ENCODE results near the gene SERPINA1.
"Not testable (repeated sequence)": the region's sequence is repeated elsewhere in the genome, so short reads cannot be mapped to it uniquely, and the experiment has no call there.

Gene SERPINA1

DNA sequence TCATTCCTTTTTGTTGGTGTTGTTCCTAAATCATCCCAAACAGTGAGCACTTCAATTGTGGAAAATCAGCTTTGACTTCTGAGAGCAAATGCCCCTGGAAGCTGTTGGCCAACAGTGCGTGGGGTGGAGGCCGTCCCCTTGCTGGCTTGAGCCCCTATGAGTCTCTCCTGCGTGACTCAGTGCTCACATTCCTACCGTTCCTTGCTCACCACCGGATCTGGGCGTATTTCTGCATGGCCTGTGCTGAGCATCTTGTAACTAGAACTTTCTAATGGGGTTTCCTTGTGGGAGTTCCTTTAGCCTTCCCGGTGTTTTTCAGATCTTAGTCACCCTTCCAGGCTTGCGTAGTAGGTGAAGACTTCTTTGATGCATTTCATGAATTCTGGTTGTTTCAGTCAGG lies 14.7 kb downstream of the SERPINA1 start:
- H3K4me1 ChIP-seq (ENCODE audit: control insufficient read depth, insufficient read depth, low read length), result no peaks in the 10 kb centered on the region
- no peak overlapping the region for H3K9ac ChIP-seq (ENCODE audit: low read depth, low read length)
- H3K9me3 ChIP-seq (ENCODE audit: control insufficient read depth, insufficient read depth, low read length), result no peaks in the 10 kb centered on the region
- H3K27me3 ChIP-seq (ENCODE audit: control insufficient read depth, insufficient read depth, low read length), result no peaks in the 10 kb centered on the region
- H3K4me3 ChIP-seq (ENCODE audit: low read depth, low read length), result no peak overlapping the region
- H3K36me3 ChIP-seq (ENCODE audit: control insufficient read depth, insufficient read depth, low read length), result no peaks in the 10 kb centered on the region

DNA sequence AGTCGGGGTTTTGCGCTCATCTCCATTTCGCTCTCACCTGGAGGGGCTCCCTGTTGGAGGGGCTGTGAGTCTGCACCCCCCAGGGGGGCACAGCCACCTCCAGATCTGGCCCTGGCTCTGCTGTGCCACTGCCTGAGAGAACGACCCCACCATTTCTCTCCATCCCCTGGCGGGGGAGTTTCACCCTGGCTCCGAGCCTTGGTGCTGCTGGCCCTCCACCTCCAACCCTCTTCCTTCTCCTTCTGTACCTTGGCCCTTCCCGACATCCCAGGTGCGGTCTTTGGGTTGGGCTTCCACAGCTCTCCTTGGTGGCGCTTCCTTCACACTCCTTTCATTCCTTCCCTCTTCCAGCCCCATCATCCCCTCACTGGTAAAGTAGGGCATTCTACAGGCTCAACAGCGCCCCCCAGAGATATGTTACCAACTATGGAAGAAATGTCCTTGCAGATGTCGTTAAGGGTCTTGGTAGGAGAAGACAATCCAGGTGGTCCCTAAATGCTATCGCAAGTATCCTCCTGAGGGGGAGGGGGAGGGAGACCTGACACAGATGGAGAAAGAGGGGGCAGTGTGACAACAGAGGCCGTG lies 16.3 kb downstream of the SERPINA1 start:
- Histone ChIP-seq H3K9ac (ENCODE audit: low read depth, low read length) (no peak overlapping the region), H3K4me3 (ENCODE audit: low read depth, low read length) (no peak overlapping the region), H3K27me3 (ENCODE audit: control insufficient read depth, insufficient read depth, low read length) (no peaks in the 10 kb centered on the region), H3K9me3 (ENCODE audit: control insufficient read depth, insufficient read depth, low read length) (no peaks in the 10 kb centered on the region), H3K4me1 (ENCODE audit: control insufficient read depth, insufficient read depth, low read length) (no peaks in the 10 kb centered on the region), H3K36me3 (ENCODE audit: control insufficient read depth, insufficient read depth, low read length) (no peaks in the 10 kb centered on the region)

DNA sequence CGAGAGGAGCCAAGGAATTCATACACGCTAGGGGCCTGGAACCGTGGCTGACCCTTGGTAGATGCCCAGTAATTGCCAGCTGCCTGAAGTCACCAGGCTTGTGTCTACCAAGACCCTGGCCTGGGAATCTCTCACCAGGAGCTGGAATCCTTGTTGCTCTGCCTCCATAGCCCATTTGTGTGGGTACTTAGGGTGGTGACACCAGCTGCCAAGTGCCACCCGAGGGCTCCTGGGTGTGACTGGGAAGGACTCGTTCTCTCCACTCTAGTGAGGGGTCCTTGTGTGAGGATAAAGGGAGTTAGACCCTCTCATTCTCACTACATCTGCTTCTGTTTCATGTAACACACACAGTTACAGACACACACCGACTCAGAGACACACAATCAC lies 17.9 kb downstream of the SERPINA1 start:
- H3K9ac ChIP-seq (ENCODE audit: low read depth, low read length), result no peak overlapping the region
- H3K4me3 ChIP-seq (ENCODE audit: low read depth, low read length), result no peak overlapping the region
- no peaks in the 10 kb centered on the region for H3K27me3 ChIP-seq (ENCODE audit: control insufficient read depth, insufficient read depth, low read length)
- no peaks in the 10 kb centered on the region for H3K36me3 ChIP-seq (ENCODE audit: control insufficient read depth, insufficient read depth, low read length)
- no peaks in the 10 kb centered on the region for H3K4me1 ChIP-seq (ENCODE audit: control insufficient read depth, insufficient read depth, low read length)
- H3K9me3 ChIP-seq (ENCODE audit: control insufficient read depth, insufficient read depth, low read length), result no peaks in the 10 kb centered on the region

DNA sequence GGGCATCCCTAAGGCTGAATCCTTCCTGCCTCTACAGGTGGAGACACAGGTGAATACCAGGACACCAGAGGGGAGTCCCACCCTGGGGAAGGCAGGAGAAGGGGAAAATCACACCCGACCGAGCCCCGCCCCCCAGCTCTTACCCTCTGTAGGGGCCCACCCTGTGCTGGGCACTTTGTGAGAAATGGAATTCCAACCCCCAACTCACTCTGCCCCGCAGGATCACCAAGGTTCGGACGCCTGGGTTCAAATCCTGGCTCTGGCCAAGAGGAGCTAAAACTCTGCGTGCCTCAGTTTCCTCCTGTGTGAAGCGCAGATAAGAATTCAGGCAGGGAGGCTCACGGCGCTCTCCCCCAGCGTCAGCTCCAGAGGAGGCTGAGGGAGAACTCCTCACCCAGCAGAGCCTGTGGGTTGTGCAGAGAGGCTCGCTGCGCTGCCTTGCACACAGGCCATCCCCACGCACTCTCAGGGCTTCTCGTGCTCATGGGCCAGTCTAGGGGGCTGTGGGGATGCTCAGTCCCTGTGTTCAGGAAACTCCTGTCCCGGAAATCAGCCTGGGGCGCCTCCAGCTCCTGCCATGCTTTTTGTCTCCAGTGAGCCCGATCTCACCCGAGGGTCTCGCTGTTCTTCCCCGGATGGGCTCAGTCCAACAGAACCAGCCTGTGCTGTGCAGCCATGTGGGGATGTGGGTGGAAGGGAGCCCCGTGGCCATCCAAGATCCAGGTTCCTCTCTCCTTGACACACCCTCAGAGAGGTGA lies 18.5 kb downstream of the SERPINA1 start:
- H3K4me3 ChIP-seq (ENCODE audit: low read depth, low read length); H3K27me3 ChIP-seq (ENCODE audit: control insufficient read depth, insufficient read depth, low read length); H3K9ac ChIP-seq (ENCODE audit: low read depth, low read length); H3K4me1 ChIP-seq (ENCODE audit: control insufficient read depth, insufficient read depth, low read length); H3K36me3 ChIP-seq (ENCODE audit: control insufficient read depth, insufficient read depth, low read length); H3K9me3 ChIP-seq (ENCODE audit: control insufficient read depth, insufficient read depth, low read length): not testable (repeated sequence)

- H3K27me3 ChIP-seq (ENCODE audit: control insufficient read depth, insufficient read depth, low read length), result no peaks in the 10 kb centered on the region
- no peaks in the 10 kb centered on the region for H3K36me3 ChIP-seq (ENCODE audit: control insufficient read depth, insufficient read depth, low read length)
- no peaks in the 10 kb centered on the region for H3K4me1 ChIP-seq (ENCODE audit: control insufficient read depth, insufficient read depth, low read length)
- no peak overlapping the region for H3K9ac ChIP-seq (ENCODE audit: low read depth, low read length)
- no peak overlapping the region for H3K4me3 ChIP-seq (ENCODE audit: low read depth, low read length)
- no peaks in the 10 kb centered on the region for H3K9me3 ChIP-seq (ENCODE audit: control insufficient read depth, insufficient read depth, low read length)
Observed at GRCh38 chr14:94368956-94369355, 19.4 kb downstream of the SERPINA1 start.

GRCh38 chr14:94368243-94368590 lies 20.2 kb downstream of the SERPINA1 start:
- no peaks in the 10 kb centered on the region for H3K36me3 ChIP-seq (ENCODE audit: control insufficient read depth, insufficient read depth, low read length)
- no peak overlapping the region for H3K9ac ChIP-seq (ENCODE audit: low read depth, low read length)
- no peak overlapping the region for H3K4me3 ChIP-seq (ENCODE audit: low read depth, low read length)
- H3K27me3 ChIP-seq (ENCODE audit: control insufficient read depth, insufficient read depth, low read length), result no peaks in the 10 kb centered on the region
- no peaks in the 10 kb centered on the region for H3K9me3 ChIP-seq (ENCODE audit: control insufficient read depth, insufficient read depth, low read length)
- H3K4me1 ChIP-seq (ENCODE audit: control insufficient read depth, insufficient read depth, low read length), result no peaks in the 10 kb centered on the region

- Histone ChIP-seq H3K9ac (ENCODE audit: low read depth, low read length) (no peak overlapping the region), H3K4me1 (ENCODE audit: control insufficient read depth, insufficient read depth, low read length) (no peaks in the 10 kb centered on the region), H3K27me3 (ENCODE audit: control insufficient read depth, insufficient read depth, low read length) (no peaks in the 10 kb centered on the region), H3K9me3 (ENCODE audit: control insufficient read depth, insufficient read depth, low read length) (no peaks in the 10 kb centered on the region), H3K36me3 (ENCODE audit: control insufficient read depth, insufficient read depth, low read length) (no peaks in the 10 kb centered on the region), H3K4me3 (ENCODE audit: low read depth, low read length) (no peak overlapping the region)
Observed at GRCh38 chr14:94367347-94368242, 20.8 kb downstream of the SERPINA1 start.

GRCh38 chr14:94366146-94366915 lies 22.1 kb downstream of the SERPINA1 start, which contains the start of gene SERPINA2:
SERPINA2 (minus strand) TSS chr14:94366698.
- Histone ChIP-seq H3K9ac (ENCODE audit: low read depth, low read length) (no peak within 1 kb of the TSS), H3K36me3 (ENCODE audit: control insufficient read depth, insufficient read depth, low read length) (no peaks in the 10 kb centered on the region), H3K4me3 (ENCODE audit: low read depth, low read length) (no peak within 1 kb of the TSS), H3K9me3 (ENCODE audit: control insufficient read depth, insufficient read depth, low read length) (no peaks in the 10 kb centered on the region), H3K4me1 (ENCODE audit: control insufficient read depth, insufficient read depth, low read length) (no peaks in the 10 kb centered on the region), H3K27me3 (ENCODE audit: control insufficient read depth, insufficient read depth, low read length) (no peaks in the 10 kb centered on the region)

DNA sequence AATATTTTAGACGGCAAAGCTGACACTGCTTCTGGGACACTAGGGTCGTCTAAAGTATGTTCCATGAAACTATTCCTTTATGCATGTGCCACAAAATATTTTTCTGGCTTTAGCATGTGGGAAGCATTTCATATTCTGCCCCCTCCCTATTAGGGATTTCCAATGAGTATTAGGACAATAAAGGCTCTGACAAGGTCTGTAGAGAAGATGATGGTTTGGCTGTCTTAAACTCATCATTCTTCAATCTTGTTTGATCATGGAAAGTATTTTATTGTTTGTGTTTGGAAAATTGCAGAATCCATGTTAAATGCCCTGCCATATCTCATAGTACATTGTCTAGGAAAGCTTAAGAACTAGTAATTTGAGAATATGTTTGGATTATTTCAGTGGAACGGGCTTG lies 22.8 kb downstream of the SERPINA1 start:
- no peak overlapping the region for H3K4me3 ChIP-seq (ENCODE audit: low read depth, low read length)
- no peaks in the 10 kb centered on the region for H3K36me3 ChIP-seq (ENCODE audit: control insufficient read depth, insufficient read depth, low read length)
- no peaks in the 10 kb centered on the region for H3K4me1 ChIP-seq (ENCODE audit: control insufficient read depth, insufficient read depth, low read length)
- H3K9ac ChIP-seq (ENCODE audit: low read depth, low read length), result no peak overlapping the region
- no peaks in the 10 kb centered on the region for H3K9me3 ChIP-seq (ENCODE audit: control insufficient read depth, insufficient read depth, low read length)
- H3K27me3 ChIP-seq (ENCODE audit: control insufficient read depth, insufficient read depth, low read length), result no peaks in the 10 kb centered on the region

DNA sequence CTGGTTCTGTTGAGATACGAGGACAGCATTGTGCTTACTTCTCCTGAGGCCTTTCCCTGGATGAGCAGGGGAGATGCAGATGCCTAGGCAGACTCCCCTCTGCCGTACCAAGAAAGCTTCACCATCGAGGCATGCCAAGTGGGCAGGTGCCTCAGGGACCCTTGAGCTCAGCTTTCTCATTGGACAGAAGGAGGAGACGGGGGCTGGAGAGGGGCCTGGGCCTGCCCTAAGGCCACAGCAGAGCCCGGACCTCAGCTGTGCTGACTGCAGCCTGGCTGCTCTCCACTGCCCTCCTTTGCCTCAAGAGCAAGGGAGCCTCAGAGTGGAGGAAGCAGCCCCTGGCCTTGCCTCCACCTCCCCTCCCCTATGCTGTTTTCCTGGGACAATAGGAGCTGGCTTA lies 23.4 kb downstream of the SERPINA1 start:
- Histone ChIP-seq H3K9ac (ENCODE audit: low read depth, low read length) (no peak overlapping the region), H3K27me3 (ENCODE audit: control insufficient read depth, insufficient read depth, low read length) (no peaks in the 10 kb centered on the region), H3K36me3 (ENCODE audit: control insufficient read depth, insufficient read depth, low read length) (no peaks in the 10 kb centered on the region), H3K9me3 (ENCODE audit: control insufficient read depth, insufficient read depth, low read length) (no peaks in the 10 kb centered on the region), H3K4me1 (ENCODE audit: control insufficient read depth, insufficient read depth, low read length) (no peaks in the 10 kb centered on the region), H3K4me3 (ENCODE audit: low read depth, low read length) (no peak overlapping the region)

- Histone ChIP-seq H3K9ac (ENCODE audit: low read depth, low read length) (no peak overlapping the region), H3K9me3 (ENCODE audit: control insufficient read depth, insufficient read depth, low read length) (no peaks in the 10 kb centered on the region), H3K4me3 (ENCODE audit: low read depth, low read length) (no peak overlapping the region), H3K36me3 (ENCODE audit: control insufficient read depth, insufficient read depth, low read length) (no peaks in the 10 kb centered on the region), H3K4me1 (ENCODE audit: control insufficient read depth, insufficient read depth, low read length) (no peaks in the 10 kb centered on the region), H3K27me3 (ENCODE audit: control insufficient read depth, insufficient read depth, low read length) (no peaks in the 10 kb centered on the region)
Observed at GRCh38 chr14:94364037-94364436, 24.4 kb downstream of the SERPINA1 start.

Measured in iPS-15b (cell line).